IPS-NIHi7 (cell line): ENCODE results near the gene IGDCC3.
"Not testable (repeated sequence)": the region's sequence is repeated elsewhere in the genome, so short reads cannot be mapped to it uniquely, and the experiment has no call there.

Experiments
- DNase-seq: peaks from one replicate; pipeline ENCODE4 v3.0.0; 2012; ENCODE audit warnings: mixed read lengths; ENCODE audit errors: extremely low spot score

IGDCC3 gene

DNA sequence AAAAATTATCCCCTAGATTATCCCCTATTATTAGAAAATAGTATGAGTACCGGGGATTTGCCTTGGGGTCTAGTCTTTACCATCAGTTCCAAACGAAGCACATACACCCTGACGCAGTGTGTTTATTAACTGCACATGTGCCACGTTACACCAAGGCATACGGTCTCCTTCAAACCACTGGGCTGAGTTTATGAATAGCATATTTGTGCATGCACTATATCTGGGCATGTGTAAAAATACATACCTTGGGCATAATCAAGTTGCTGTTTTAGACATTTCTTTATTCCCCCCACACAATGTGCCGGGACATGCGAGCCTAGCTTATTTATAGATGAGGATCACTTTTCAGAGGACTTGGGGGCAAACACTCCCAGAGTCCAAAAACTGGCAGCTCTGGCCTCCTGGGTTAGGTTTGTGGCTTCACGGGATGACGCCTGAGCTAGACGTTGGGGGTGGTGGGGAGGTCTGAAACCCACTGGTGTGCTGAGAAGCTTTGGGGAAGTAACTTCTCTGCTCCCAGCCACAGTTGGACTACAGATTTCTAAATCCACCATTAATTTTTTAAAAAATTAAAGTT lies 28.7 kb upstream of the IGDCC3 start:
- DNase-seq = no peak

DNA sequence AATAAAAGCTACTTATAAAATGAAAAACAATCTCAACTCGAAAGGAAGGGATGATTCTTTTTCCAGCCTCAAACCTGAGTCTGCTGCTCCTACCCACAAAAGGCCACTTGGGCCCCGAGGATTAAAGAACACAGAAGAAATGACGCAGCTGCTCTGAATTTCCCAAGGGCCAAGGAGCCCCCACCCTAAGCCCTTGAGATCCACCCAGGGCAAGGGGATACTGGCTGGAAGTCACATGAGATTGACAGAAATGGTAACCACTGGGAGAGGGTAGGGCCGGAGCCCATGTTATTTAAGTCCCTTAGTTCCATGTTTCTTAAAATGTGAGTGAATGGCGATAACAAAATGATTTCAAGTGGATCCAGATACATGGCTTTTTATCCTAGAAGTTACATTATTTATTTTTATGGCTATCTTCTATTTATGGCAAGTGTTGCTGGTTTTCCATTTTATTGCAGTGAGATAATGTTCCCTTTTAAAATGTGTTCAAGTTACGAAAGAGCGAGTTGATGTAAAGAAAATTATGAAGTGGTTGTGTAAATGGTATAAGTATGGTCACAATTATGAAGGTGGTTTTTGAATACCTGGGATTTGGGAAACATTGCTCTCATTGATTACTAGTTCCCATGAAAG lies 28.1 kb upstream of the IGDCC3 start:
- DNase-seq = no peak

DNA sequence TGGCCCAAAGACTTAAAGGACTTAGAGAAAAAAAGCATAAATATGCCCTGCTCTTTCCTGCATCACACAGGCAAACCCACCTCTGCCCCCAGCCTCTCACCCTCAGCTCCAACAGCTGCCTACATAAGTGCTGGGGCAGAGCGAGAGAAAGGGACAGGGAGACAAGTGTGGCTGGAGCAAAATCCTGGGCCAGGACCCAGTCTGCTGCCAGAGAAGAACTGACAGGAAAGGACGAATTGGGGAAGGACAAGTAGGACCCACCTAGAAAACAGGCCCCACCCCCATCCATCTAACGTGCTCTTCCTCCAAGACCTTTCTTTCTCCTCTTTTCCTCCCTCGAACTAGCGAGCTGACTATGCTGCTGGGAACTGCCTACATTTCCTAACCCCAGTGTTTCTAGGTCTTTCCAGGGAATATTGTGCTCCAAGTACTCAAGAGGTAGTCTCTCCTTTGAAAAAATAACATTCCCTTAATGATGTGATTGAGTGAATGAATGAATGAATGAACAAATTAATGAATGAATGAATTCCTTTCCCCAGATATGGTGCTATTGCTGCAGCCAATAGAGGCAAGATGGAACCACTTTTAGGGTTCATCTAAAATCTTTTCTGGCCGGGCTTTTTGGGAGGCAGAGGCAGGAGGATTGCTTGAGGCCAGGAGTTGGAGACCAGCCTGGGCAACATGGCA lies 26.5 kb upstream of the IGDCC3 start:
- DNase-seq = no peak

DNA sequence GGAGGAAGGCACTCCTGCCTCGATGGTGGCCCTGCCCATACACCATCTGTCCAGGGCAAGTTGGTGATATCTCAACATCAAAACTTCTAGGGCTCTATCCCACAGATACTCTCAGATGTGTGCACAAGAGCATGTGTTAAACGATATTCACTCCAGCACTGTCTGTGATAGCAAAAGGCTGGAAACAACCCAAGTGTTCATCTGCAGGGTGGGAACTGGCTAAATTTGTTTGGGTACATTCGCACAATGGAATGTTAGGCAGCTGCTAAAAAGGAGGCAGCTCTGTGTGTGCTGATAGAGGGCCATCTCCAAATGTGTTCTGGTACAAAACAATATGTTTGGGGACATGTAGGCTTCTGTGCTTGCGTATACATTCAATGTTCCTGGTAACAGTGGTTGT lies 25.2 kb upstream of the IGDCC3 start:
- DNase-seq = no peak

DNA sequence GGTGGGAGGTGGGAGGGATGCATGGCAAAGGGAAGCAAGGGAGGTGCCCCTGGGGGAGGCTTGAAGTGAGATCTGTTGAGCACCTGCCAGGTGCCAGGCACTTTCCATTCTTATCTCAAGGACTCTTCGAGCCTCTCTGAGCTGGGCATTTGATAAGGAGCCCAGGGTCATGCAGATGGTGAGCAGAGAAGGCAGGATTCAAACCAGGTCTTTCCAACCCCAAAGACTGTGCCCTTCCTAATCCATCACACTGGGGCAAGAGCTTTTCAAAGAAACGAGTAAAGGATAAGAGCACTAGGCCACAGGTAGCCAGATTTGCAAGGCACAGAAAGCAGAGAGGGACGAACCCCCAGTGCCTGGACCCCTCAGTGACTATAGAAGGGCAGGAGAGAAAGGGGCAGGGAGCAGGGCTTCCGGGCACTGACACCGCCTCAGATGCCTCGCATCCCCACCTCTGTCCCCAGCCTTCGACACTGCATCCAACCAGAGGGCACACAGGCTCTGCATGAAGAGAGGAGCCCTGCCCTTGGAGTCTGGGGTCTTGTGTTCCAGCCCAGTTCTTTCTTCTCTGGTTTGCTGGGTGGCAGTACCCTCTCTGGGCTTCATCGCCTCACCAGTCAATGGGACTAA lies 23.9 kb upstream of the IGDCC3 start:
- no peak for DNase-seq

DNA sequence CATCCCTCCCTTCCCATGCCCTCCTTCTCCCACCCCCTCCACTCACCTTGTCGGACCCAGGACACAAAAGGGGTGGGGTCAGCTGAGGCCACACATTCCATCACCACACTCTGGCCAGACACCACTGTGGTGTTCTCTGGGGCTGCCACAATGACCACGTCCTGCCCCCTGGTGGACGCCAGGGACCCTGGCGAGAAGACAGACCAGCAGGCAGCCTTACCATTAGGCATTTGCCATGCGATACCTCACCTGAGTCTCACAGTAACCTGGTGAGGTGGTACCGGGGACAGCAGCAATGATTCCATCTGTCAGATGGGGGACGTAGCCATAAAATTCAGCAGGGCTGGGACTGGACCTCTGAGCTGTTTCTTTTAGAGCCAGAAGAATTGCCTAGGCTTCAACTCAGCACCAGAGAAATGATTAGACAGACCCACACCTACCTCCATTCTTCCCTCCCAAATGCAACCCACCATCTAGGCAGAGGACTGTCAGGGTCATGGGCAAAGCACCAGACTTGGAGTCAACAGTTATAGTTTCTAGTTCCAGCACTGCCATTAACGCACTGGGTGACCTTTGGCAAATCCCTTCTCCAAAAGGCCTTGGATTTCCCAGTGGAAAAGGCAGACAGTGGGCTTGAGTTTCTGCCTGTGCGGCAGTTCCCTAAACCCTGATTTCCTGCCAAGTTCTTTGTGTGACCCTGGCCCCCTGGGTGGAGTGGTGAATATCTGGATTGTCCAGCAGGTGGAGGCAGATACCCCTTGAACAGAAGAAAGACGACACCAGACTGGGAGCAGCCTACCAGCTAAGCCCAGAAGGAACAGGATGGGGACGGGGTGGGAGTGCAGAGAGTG lies 23.2 kb upstream of the IGDCC3 start:
- peak; percentile 96 for DNase-seq

DNA sequence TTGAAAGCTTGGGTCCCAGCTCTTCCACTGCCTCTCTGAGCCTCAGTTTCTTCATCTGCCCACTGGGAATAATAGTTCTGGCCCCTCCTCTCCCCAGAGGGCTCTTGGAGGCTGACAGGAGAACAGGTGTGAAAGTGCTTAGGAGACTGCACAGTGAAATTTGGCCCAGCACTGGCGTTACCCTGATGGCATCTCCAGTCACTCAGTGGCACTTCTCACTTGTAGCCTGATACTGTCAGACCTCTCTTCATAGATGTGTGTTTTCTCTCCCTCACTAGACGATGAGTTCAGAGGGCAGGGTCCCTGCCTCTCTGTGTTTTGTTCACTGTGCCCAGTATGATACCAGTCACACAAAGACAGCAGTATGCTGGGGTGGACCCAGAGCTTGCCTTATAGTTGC lies 22.2 kb upstream of the IGDCC3 start:
- DNase-seq = no peak

DNA sequence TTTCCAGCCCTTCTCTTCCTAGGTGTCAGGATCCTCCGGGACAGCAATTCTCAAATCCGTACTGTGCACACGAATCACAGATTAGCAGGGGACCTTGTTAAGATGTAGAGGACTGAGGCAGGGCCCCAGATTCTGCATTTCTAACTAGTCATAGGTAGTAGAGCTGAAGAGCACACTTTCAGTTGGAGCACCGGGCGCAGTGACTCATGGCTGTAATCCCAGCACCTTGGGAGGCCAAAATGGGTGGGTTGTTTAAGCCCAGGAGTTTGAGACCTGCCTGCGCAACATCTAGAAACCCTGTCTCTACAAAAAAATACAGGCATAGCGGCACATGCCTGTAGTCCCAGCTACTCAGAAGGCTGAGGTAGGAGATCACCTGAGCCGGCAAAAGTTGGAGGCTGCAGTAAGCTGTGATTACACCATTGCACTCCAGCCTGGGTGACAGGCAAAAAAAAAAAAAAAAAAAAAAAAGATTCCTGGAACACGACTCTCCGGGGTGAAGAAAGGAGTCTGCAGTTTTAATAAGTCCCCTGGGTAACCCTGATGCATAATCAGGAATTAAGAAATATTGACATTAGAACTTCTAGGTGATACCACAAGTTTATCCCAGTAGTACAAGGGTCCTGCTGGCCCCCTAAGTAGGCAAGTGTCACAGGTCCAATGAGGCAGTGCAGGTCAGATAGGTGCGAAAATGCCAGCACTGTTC lies 21.4 kb upstream of the IGDCC3 start:
- no peak for DNase-seq

DNA sequence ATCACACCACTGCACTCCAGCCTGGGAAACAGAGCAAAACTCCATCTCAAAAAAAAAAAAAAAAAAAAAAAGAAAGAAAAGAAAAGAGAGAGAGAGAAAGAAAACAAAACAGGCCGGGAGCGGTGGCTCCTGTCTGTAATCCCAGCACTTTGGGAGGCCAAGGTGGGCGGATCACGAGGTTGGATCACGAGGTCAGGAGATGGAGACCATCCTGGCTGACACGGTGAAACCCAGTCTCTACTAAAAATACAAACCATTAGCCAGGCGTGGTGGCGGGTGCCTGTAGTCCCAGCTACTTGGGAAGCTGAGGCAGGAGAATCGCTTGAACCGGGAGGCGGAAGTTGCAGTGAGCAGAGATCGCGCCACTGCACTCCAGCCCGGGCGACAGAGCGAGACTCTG lies 20.7 kb upstream of the IGDCC3 start:
- not testable (repeated sequence) for DNase-seq

DNA sequence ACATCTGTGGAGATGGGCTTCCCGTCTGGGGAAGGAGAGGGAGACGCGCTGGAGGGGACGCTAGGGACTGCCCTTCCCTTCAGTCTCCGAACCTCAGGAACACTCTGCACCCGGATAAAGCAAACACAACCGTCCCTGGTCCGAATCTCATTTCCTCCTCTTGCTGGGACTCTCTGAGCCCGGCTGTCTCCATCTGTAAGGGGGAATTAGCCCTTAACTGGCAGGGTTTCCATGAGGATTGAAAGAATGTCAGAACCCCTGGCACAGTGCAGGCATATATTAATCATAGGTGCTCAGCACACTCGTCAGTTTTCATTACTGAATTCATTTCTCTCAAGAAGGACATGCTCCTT lies 19.1 kb upstream of the IGDCC3 start:
- no peak for DNase-seq

DNA sequence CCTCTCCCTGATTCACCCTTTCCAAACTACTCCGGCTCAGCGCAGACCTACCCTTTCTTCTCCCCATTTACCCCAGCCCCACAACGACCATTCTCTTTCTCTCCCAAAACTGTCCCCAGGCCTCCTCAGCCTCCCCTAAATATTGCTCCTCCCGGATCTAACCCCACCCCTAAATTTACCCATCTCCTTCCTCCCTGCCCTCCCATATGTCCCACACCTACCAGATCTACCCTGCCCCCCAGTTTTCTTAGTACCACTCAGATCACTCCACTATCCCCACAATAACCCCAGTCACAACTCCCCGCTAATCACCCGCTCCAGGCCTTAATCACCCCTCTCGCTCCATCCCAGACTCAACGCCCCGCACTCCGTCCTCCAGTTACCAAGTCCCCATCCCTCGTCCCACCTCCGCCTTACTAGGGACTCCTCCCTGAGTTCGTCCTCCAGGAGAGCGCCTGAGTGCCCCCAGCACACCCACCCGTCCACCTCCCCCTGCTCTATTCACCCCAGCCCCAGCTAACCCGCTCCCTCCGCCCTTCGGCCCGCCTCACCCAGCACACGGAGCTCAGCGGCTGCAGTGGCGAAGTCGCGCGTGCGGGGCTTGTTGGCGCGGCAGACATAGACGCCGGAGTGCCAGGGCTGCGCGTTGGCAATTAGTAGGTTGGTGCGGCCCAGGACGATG lies 18.6 kb upstream of the IGDCC3 start:
- DNase-seq = no peak

DNA sequence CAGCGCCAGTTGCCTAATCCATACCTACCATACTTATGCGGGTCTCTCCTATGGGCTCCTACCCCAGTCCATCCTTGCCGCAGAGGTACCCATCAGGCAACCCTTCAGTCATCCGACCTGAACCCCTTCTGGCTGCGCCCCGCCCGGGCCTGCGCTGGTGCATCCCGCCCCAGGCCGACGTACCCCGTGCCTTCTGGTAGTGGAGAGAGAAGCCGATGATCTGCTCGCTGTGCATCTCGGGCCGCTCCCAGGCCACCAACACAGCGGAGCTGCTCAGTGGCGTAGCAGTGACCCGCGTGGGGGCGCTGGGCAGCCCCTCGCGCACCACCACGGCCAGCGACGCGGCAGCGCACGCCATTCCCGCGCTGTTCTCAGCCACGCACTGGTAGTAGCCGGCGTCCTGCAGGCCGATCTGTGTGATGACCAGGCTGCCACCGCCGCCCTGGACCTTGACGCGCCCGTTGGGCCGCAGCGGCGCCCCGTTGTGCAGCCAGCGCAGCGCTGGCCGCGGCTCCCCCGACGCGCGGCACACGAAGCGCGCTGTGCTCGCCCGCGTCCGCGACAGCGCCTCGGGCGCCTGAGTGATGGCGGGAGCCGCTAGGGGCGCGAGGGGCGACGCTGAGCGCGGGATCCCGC lies 17.9 kb upstream of the IGDCC3 start:
- no peak for DNase-seq

DNA sequence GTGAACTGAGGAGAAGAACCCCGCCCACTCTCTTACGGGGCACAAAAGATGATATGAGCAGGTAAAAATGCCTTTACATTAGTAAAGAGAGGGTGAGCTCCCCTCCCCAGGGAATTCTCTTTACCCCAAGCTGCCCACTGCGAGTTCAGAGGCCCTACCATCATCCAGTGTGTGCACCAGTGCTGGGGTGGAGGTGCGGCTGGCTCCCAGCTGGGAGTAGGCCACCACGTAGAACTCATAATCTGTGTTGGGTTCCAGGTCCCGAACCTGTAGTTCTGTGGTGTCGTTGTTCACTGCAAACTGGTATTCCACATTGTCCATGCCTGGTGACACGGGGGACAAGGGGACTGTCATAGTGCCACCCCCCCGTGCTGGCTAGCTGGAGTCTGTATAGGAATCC lies 17.1 kb upstream of the IGDCC3 start:
- DNase-seq = no peak

DNA sequence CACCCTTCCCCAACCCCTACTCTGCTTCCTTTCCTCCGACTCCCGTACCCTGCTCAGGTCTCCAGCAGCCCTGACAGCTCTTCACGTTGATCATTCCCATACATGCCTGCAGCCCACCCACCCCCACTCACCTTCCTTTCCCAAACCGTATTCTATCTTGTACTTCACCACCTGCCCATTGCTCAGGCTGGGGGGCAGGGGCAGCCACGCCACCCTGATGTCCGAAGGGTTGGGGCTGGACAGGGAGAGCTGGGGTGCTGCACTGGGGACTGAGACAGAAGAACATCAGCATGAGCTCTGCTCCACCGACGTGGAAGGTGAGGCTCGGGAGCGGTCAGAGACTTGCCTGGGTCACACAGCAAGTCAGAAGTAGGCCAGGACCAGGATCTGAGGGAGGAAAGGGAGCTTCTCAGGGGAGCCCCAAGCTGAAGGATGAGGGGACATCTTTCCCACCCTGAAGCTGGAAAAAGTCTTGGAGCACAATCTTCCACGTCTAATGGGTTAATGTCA lies 16.5 kb upstream of the IGDCC3 start:
- DNase-seq = no peak

DNA sequence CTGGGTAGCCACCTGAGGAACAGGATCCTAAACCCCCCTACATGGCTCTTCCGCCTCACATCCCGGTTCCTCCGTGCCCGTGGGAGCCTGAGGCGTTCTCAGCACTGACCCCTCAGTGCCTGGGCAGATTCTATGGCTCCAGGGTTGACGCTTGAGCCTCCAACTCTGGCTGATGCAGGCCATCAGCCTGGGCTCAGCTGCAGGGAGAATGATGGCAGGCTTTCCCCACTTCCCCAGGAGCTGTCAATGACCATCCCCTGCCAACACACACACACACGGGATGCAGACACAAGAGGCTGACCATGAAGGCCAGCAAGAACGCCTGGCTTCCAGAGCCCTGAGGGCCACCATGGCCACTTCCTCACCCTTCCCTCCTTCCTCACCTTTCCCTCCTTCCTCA lies 15.8 kb upstream of the IGDCC3 start:
- no peak for DNase-seq

DNA sequence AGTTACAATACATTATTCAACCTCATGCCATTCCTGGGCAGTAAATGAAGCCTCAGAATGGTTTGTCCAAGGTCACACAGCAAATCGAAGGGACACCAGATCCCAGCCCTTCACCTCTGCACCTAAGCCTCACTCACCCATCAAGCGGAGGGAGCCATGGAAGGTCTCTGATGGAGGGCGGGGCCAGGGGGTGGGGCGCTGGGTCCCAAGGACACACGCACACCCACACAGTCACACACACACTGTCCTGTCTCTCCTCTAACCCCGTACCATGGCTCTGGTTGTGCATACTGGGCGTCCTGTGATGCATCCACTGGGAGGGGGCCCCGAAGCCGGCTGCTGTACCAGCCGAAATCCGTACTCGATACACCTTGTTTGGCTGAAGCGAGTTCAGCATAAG lies 15.3 kb upstream of the IGDCC3 start:
- DNase-seq = no peak

DNA sequence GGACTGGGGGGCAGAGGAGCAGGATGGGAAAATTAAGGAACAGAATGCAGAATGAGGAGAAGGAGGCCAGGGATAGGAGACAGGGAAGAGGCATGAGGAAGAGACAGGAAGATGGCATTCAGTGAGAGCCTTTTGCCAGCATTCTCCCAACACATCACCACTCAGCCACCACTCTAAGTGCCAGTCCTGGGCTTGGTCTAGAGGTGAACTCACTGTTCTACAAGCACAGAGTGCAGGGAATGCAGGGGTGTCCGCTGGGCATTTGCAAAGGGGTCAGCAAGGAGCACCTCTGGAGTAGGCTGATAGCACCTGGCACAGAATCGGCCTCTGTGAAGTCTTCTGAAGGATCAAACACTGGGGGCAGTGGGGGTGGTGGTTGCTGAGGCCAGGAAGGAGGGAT lies 14.6 kb upstream of the IGDCC3 start:
- DNase-seq = no peak

DNA sequence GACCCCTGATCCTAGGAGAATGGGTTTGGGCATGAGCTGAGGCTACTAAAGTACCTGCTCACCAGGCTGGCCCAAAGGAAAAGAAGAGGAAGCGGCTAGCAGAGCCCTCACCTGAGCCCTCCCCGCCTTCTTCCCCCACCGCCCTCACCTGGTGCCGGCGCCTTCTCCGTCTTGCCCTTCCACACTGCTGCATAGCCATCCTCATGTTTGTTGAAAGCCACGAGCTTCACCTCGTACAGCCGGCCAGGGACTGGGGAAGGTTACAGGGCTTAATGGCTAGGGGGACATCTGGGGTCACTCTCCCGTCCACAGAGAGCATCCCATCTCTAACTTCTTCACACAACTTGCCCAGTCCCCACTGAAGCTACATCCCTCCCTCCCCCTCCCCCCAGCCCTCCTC lies 13.9 kb upstream of the IGDCC3 start:
- DNase-seq = no peak

DNA sequence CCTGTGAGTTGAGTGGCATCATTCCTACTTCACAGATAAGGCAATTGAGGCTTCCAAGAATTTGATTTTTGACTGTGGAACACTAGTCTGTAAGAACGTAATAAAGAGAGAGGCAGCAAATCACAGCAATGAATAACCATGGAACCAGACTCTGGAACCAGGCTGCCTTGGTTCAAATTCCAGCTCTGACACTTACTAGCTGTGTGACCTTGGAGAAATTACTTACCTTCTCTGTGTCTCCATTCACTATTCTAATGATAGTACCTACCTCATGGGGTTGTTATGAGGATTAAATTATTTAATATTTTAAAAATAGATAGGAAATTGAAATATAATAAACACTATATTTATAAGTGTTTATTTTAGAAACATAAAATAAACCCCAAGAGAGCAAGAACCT lies 12.6 kb upstream of the IGDCC3 start:
- DNase-seq = no peak

DNA sequence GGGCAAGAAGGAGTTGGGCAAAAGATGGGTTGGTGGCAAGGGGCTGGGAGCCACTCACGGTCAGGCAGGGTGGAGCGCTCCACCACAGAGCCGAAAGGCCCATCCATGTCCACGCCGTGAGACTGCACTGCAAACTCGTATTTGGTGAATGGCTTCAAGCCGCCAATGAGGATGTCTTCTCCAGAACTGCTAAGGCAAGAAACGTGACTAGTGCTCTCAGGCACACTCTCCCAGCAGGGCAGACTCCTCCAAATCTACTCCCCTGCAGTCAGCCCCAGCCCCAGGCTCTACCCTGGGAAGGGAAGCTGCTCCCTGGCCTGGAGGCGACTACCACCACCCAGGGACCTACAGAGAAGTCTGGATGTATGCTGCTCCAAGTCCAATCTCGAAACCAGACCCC lies 11.4 kb upstream of the IGDCC3 start:
- DNase-seq = no peak
